Endodermal cell (in vitro differentiated cells): ENCODE data around the gene ERGIC3. TPM values are rescaled to one million over a fixed set of nuclear protein-coding genes. Genes with fewer than 3 reads are reported as not detected.

Source experiments
- DNase-seq: peaks from one replicate; pipeline ENCODE4 v3.0.0-alpha.2; 2017
- H3K27ac ChIP-seq: 2 replicates; pipeline ENCODE4 v1.5.1; 2013; ENCODE audit warnings: mild to moderate bottlenecking, low read depth, low read length, moderate library complexity
- H3K27me3 ChIP-seq: 2 replicates; pipeline ENCODE4 v1.6.1; 2013; ENCODE audit warnings: mild to moderate bottlenecking, low read length, moderate library complexity; ENCODE audit not compliant: insufficient read depth, control insufficient read depth, poor library complexity, severe bottlenecking
- H3K36me3 ChIP-seq: 2 replicates; pipeline ENCODE4 v1.7.0; 2013; ENCODE audit warnings: mild to moderate bottlenecking, low read length, moderate library complexity; ENCODE audit not compliant: control insufficient read depth, insufficient read depth
- H3K4me1 ChIP-seq: one replicate; pipeline ENCODE4 v1.7.0; 2013; ENCODE audit warnings: low read length; ENCODE audit not compliant: control insufficient read depth, insufficient read depth
- H3K4me3 ChIP-seq: 2 replicates; pipeline ENCODE4 v1.5.1; 2013; ENCODE audit warnings: mild to moderate bottlenecking, low read length, moderate library complexity
- H3K9ac ChIP-seq: 2 replicates; pipeline ENCODE4 v1.6.1; 2013; ENCODE audit warnings: mild to moderate bottlenecking, low read length, moderate library complexity; ENCODE audit not compliant: poor library complexity, severe bottlenecking; ENCODE audit errors: extremely low read depth
- H3K9me3 ChIP-seq: 2 replicates; pipeline ENCODE4 v1.6.1; 2013; ENCODE audit warnings: mild to moderate bottlenecking, low read length, moderate library complexity; ENCODE audit not compliant: control insufficient read depth
- H3K27ac Mint-ChIP-seq: 2 replicates; pipeline ENCODE4 v1.8.0; 2020; ENCODE audit warnings: mixed read lengths
- H3K27me3 Mint-ChIP-seq: 2 replicates; pipeline ENCODE4 v1.8.0; 2021; ENCODE audit warnings: mild to moderate bottlenecking, mixed read lengths; ENCODE audit not compliant: insufficient read depth
- H3K36me3 Mint-ChIP-seq: 2 replicates; pipeline ENCODE4 v1.8.0; 2020; ENCODE audit warnings: low read depth, mixed read lengths
- H3K4me1 Mint-ChIP-seq: 2 replicates; pipeline ENCODE4 v1.8.0; 2020; ENCODE audit warnings: mixed read lengths
- H3K4me3 Mint-ChIP-seq: 2 replicates; pipeline ENCODE4 v1.8.0; 2020; ENCODE audit warnings: mild to moderate bottlenecking, moderate library complexity, mixed read lengths
- H3K9me3 Mint-ChIP-seq: 2 replicates; pipeline ENCODE4 v1.8.0; 2020; ENCODE audit warnings: mild to moderate bottlenecking, mixed read lengths
- CTCF ChIP-seq: fragments of 200-600 bp; sonication (generic); conservative IDR thresholded peaks from 2 replicates; pipeline ENCODE4 v1.5.0; 2021; ENCODE audit warnings: antibody characterized with exemption, mild to moderate bottlenecking
- WGBS, 2 experiments: methylation state at CpG; one replicate each; pipeline versions ENCODE4 v1.1.5 to v1.1.7; 2013; ENCODE audit warnings: missing lambda C conversion rate in 2 of 2, mixed read lengths in 1 of 2; ENCODE audit not compliant: insufficient coverage in 1 of 2, insufficient read length in 1 of 2; 5-methylcytosine and 5-hydroxymethylcytosine counted together
- total RNA-seq, 2 donors: library from RNA; stranded (reverse); fragmentation: NEBNext Ultra II Directional in 1 of 2; extraction: Animal tissue kit (Norgen Biotek cat#: 25700) in 1 of 2; gene quantifications; 2 replicates in 1 of 2; 3 replicates in 1 of 2; pipeline ENCODE4 v1.2.1, GENCODE V29; 2021

The ERGIC3 gene
- total RNA-seq, 2 donors from 2014 or later: 217 to 230 TPM

DNA sequence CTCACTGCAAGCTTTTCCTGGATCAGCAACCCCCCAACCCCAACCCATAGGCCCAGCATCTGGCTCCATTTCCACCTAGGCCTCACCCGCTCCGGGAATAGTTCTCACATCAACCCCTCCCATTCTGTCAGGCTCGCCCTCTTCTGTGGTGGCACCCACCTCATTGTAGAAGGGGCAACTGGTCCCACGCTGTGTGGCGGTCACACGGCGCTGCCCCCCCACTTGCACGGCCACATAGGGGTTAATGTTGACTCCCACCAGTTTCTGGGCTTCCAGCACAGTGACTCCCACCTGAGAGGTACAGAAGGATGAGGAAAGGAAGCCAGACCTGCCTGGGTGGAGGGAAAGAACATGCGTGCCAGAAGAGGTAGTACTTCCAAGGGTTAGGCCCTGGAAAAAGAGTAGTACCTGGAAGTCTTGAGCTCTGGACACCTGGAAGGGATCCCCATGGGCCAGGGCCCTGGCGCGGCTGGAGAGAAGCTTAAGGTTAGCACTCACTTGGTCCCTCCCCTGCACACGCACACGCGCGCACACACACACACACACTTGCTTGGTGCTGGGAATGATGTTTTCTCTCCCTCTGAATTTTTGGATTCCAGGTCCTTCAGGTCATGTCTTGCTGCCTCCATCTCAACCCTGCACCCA is 61.1 kb downstream of the ERGIC3 start:
- Mint-ChIP-seq H3K36me3 (no peaks in the 10 kb centered on the region), H3K27ac (no peak overlapping the region), H3K9me3 (no peaks in the 10 kb centered on the region), H3K4me1 (peaks cover 6% of the 10 kb centered on the region), H3K4me3 (no peak overlapping the region), H3K27me3 (peaks cover 72% of the 10 kb centered on the region)
- no peak for TF ChIP-seq CTCF
- no peaks in the 10 kb centered on the region for H3K36me3 ChIP-seq
- H3K9me3 ChIP-seq: no peaks in the 10 kb centered on the region
- DNase-seq: no peak
- H3K4me1 ChIP-seq: no peaks in the 10 kb centered on the region
- H3K9ac ChIP-seq: no peak overlapping the region
- peaks cover 57% of the 10 kb centered on the region for H3K27me3 ChIP-seq
- no peak overlapping the region for H3K4me3 ChIP-seq
- 94 to 96% methylated on average over 9 to 15 of the region's 15 CpGs for WGBS, 2 experiments
- H3K27ac ChIP-seq: no peak overlapping the region

GRCh38 chr20:35603695-35604448 is 62.0 kb downstream of the ERGIC3 start:
- Histone ChIP-seq H3K9me3 (no peaks in the 10 kb centered on the region), H3K27ac (no peak overlapping the region), H3K36me3 (no peaks in the 10 kb centered on the region), H3K27me3 (peaks cover 48% of the 10 kb centered on the region), H3K4me1 (no peaks in the 10 kb centered on the region), H3K9ac (no peak overlapping the region), H3K4me3 (no peak overlapping the region)
- WGBS, 2 experiments: 93 to 94% methylated on average over 7 to 11 of the region's 11 CpGs
- TF ChIP-seq CTCF: no peak
- Mint-ChIP-seq H3K9me3 (no peaks in the 10 kb centered on the region), H3K27me3 (peaks cover 65% of the 10 kb centered on the region), H3K27ac (no peak overlapping the region), H3K4me1 (peaks cover 6% of the 10 kb centered on the region), H3K36me3 (no peaks in the 10 kb centered on the region), H3K4me3 (no peak overlapping the region)
- DNase-seq: no peak

GRCh38 chr20:35604449-35604747 is 62.5 kb downstream of the ERGIC3 start:
- peaks cover 6% of the 10 kb centered on the region for H3K4me1 Mint-ChIP-seq
- no peak overlapping the region for H3K27ac ChIP-seq
- H3K4me3 ChIP-seq: no peak overlapping the region
- WGBS, 2 experiments: 50 to 67% methylated on average over 1 to 4 of the region's 4 CpGs
- H3K4me1 ChIP-seq: no peaks in the 10 kb centered on the region
- H3K27me3 Mint-ChIP-seq: peaks cover 60% of the 10 kb centered on the region
- peaks cover 48% of the 10 kb centered on the region for H3K27me3 ChIP-seq
- H3K9me3 Mint-ChIP-seq: no peaks in the 10 kb centered on the region
- no peaks in the 10 kb centered on the region for H3K36me3 Mint-ChIP-seq
- no peak overlapping the region for H3K9ac ChIP-seq
- TF ChIP-seq CTCF: peak; percentile 80
- H3K4me3 Mint-ChIP-seq: no peak overlapping the region
- H3K36me3 ChIP-seq: no peaks in the 10 kb centered on the region
- H3K27ac Mint-ChIP-seq: no peak overlapping the region
- DNase-seq: peak; percentile 91
- H3K9me3 ChIP-seq: no peaks in the 10 kb centered on the region
